GM12875 (cell line): ENCODE results near the gene APOB.

Experiments used
- H3K4me3 ChIP-seq: one replicate; pipeline ENCODE4 v1.5.1; 2011; ENCODE audit warnings: low read depth, low read length, control low read depth
- TF ChIP-seq, protein P1 (sequence below): IDR thresholded peaks from 2 replicates; pipeline ENCODE4 v1.5.1; 2011; ENCODE audit warnings: low read depth, mild to moderate bottlenecking, control low read depth, inconsistent platforms, low read length, moderate library complexity, borderline replicate concordance; ENCODE audit not compliant: insufficient read depth

Gene APOB

DNA sequence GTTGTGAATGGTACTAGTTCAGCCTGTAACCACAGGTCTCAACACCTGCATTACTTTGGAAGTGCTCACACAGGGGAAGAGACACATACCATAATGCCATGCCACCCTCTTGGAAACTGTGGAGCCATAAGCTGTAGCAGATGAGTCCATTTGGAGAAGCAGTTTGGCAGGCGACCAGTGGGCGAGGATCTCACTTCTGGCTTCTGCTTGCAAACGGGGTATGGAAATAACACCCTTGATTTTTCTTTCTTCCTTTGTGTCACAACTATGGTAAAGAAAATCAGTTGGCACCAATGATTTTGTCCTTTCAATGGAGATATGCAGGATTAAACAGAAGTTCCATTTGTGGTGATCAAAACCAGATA, 28.6 kb downstream of the APOB start:
- H3K4me3 ChIP-seq: no peak overlapping the region
- TF ChIP-seq, protein P1, sequence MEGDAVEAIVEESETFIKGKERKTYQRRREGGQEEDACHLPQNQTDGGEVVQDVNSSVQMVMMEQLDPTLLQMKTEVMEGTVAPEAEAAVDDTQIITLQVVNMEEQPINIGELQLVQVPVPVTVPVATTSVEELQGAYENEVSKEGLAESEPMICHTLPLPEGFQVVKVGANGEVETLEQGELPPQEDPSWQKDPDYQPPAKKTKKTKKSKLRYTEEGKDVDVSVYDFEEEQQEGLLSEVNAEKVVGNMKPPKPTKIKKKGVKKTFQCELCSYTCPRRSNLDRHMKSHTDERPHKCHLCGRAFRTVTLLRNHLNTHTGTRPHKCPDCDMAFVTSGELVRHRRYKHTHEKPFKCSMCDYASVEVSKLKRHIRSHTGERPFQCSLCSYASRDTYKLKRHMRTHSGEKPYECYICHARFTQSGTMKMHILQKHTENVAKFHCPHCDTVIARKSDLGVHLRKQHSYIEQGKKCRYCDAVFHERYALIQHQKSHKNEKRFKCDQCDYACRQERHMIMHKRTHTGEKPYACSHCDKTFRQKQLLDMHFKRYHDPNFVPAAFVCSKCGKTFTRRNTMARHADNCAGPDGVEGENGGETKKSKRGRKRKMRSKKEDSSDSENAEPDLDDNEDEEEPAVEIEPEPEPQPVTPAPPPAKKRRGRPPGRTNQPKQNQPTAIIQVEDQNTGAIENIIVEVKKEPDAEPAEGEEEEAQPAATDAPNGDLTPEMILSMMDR: no peak

DNA sequence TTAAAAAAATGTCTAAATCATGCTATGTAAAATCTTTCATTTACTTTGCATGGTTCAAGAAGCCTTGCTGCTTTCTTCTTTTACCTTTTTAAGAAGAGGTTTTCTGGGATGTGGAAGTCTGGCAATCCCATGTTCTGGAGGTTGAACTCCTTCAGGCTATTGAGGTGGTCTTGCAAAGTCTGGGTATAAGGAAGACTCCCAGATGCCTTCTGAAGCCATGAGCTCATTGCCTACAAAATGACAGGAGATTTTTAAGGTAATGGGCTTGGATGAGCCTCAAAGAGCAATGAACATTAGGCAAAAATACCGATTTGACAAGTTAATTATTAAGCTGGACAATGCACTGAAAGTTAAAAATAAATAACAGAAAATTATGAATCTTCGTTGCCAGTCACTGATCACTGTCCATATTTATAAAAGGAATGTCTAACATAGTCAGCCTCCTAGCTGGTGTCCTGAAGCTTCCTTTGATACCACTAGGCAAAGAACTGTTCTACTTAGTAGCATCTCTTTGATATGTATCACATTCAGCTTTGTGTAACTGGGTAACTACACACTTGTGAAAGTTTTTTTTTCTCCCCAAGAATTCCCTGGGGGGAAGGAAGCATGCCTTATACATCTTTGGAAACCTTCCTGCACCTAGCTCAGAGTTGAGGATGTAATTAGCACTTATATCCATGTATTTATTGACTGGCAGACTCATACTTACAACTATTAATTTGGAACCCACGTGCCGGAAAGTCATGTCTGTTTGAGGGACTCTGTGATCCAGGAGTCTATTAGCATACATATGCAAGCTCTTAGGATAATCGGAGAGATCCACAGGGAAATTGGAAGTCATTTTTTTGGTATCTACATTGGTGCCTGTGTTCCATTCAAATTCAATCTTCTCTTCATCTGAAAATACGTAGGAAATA, 29.3 kb downstream of the APOB start:
- no peak overlapping the region for H3K4me3 ChIP-seq
- TF ChIP-seq, protein P1: no peak

DNA sequence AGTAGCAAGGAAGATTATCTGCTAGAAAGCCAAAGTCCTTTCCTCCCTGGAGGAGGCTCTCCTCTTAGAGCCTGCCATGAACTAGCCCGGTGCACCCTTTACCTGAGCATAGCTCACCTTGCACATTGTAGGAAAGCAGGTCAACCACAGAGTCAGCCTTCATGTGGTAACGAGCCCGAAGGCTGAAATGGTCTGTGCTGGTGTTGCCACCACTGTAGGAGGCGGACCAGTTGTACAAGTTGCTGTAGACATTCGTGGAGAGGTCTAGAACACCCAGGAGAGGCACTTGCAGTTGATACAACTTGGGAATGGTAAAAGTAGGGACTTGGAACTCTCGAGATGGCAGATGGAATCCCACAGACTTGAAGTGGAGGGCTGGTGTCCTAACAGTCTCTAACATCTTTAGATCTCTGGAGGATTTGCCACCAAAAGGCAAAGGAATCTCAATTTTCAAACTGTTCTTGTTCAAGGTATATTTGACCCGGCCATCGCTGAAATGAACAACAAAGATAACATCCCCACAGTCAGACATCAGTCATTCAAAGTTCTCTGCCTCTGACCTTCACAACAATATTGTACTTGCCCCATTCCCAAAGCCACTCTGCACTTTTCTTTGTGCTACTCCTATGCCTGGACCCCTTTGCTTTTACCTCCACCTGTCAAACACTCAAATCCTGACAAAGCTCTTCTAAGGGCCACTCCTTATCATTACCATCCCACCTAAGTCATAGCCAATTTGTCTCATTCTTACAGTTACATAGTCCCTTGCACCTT, 30.6 kb downstream of the APOB start:
- no peak overlapping the region for H3K4me3 ChIP-seq
- TF ChIP-seq, protein P1: no peak

DNA sequence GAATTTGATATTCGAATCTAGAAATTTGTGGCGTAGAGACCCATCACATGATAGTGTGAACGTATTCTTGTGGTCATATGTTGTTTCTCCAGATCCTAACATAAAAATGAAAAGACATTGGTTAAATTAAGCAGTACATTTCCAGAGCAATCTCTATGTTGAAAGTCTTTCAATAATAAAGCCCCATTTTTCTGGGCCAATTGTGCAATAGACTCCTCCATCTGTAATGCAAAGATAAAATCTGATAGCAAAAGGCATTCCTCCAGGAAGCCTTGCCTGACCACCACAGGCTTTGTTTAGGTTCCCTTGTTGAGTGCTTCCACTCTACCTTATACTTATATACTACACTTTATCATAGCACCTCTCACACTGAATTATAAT, 31.3 kb downstream of the APOB start:
- TF ChIP-seq, protein P1: no peak
- no peak overlapping the region for H3K4me3 ChIP-seq

DNA sequence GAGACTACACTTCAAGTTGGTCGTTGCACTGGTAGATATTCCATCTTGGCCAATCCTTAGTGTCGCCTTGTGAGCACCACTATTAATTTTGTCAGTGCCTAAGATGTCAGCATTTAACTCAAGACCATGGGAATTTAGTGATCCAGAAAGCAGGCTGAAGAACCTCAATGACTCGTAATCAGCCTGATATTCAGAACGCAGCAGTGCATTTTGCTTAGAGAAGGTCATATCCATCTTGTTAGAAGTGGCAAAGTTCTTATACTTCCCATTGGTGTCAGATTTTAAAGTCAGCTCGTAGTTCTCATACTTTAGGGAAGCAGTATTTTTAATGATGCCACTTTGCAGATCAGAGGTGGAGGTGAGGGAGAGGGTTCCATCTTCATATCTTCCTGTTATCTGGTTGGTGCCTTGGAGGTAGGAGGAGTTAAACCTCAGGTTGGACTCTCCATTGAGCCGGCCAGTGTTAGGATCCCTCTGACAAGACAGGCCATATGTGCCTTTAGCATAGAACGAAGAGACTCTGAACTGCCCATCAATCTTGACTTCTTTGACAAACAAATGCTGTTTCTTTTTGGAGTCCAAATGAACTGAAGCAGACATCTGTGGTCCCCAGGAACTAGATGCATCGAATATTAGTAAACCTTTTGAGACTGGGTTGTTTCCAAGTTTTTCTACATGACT, 31.9 kb downstream of the APOB start:
- TF ChIP-seq, protein P1: no peak
- no peak overlapping the region for H3K4me3 ChIP-seq

DNA sequence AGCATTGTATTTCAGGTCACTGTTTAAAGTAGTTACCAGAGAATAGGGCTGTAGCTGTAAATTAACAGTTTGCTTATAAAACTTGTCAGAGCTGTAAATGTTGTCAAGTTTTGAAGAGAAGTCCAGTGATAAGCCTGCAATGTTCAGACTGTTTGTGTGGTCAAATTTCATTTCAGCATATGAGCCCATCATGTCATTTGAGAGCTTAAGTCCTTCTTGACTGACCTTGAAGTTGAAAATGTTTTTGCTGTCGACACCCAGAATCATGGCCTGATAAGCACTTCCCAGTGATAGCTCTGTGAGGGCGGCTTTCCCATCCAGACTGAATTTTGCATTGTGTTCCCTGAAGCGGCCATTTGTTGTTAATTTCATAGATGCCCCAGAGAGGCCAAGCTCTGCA, 32.4 kb downstream of the APOB start:
- TF ChIP-seq, protein P1: no peak

More for the DNA sequence above, 32.4 kb downstream of the APOB start:
- H3K4me3 ChIP-seq: no peak overlapping the region
